OCI-LY1 (cell line): ENCODE measurements around the gene PCDHA13.

Source experiments
- H2AFZ ChIP-seq: fragments of 200-600 bp; sonication (generic), shearing (Covaris generic); 2 replicates; pipeline ENCODE4 v1.6.0; 2014; ENCODE audit warnings: antibody characterized with exemption, mild to moderate bottlenecking, low read length
- H3F3A ChIP-seq: fragments of 200-600 bp; sonication (generic), shearing (Covaris generic); 2 replicates; pipeline ENCODE4 v1.6.0; 2014; ENCODE audit warnings: mild to moderate bottlenecking, antibody characterized with exemption, low read length, moderate library complexity; ENCODE audit not compliant: insufficient read depth
- H3K27ac ChIP-seq: fragments of 200-600 bp; sonication (generic); 2 replicates; pipeline ENCODE4 v1.5.1; 2014; ENCODE audit warnings: low read length, mixed run types, mild to moderate bottlenecking, low read depth; ENCODE audit not compliant: poor library complexity, severe bottlenecking
- H3K27me3 ChIP-seq: fragments of 200-600 bp; sonication (generic); 2 replicates; pipeline ENCODE4 v1.6.0; 2014; ENCODE audit warnings: antibody characterized with exemption, mild to moderate bottlenecking, low read length, moderate library complexity; ENCODE audit not compliant: insufficient read depth
- H3K36me3 ChIP-seq: fragments of 200-600 bp; sonication (generic); 2 replicates; pipeline ENCODE4 v1.6.1; 2014; ENCODE audit warnings: mild to moderate bottlenecking, antibody characterized with exemption, low read length, moderate library complexity, mixed read lengths; ENCODE audit not compliant: insufficient read depth
- H3K4me1 ChIP-seq: fragments of 200-600 bp; sonication (generic); 2 replicates; pipeline ENCODE4 v1.5.1; 2014; ENCODE audit warnings: mild to moderate bottlenecking, low read length, moderate library complexity; ENCODE audit not compliant: insufficient read depth, severe bottlenecking
- H3K4me2 ChIP-seq: fragments of 200-600 bp; sonication (generic), shearing (Covaris generic); 2 replicates; pipeline ENCODE4 v1.6.1; 2014; ENCODE audit warnings: low read length
- H3K4me3 ChIP-seq: fragments of 200-600 bp; sonication (generic); 2 replicates; pipeline ENCODE4 v1.5.1; 2014; ENCODE audit warnings: low read length, low read depth, mild to moderate bottlenecking, mixed read lengths; ENCODE audit not compliant: poor library complexity, severe bottlenecking
- H3K79me2 ChIP-seq: fragments of 200-600 bp; shearing (Covaris generic); 2 replicates; pipeline ENCODE4 v1.6.1; 2016; ENCODE audit warnings: mixed run types, low read length, mixed read lengths; ENCODE audit not compliant: insufficient read depth
- H3K9ac ChIP-seq: fragments of 200-600 bp; sonication (generic), shearing (Covaris generic); 2 replicates; pipeline ENCODE4 v1.6.1; 2014; ENCODE audit warnings: mild to moderate bottlenecking, low read length, mixed read lengths
- H3K9me2 ChIP-seq: fragments of 200-600 bp; sonication (generic), shearing (Covaris generic); 2 replicates; pipeline ENCODE4 v1.6.1; 2014; ENCODE audit warnings: low read depth, mild to moderate bottlenecking, low read length, mixed read lengths
- H3K9me3 ChIP-seq: fragments of 200-600 bp; shearing (Covaris generic); 2 replicates; pipeline ENCODE4 v1.6.1; 2014; ENCODE audit warnings: low read length, mixed read lengths
- H4K20me1 ChIP-seq: fragments of 200-600 bp; sonication (generic), shearing (Covaris generic); 2 replicates; pipeline ENCODE4 v1.6.0; 2016; ENCODE audit warnings: mild to moderate bottlenecking, low read length; ENCODE audit not compliant: insufficient read depth
- EZH2 ChIP-seq: fragments of 200-600 bp; sonication (generic), shearing (Covaris generic); IDR thresholded peaks from 2 replicates; pipeline ENCODE4 v1.8.0; 2017; ENCODE audit warnings: borderline replicate concordance, mixed run types, mild to moderate bottlenecking, antibody characterized with exemption, low read length, moderate library complexity, mixed read lengths
- TF ChIP-seq, protein P1 (sequence below): fragments of 200-600 bp; sonication (generic), shearing (Covaris generic); IDR thresholded peaks from 2 replicates; pipeline ENCODE4 v1.5.1; 2017; ENCODE audit warnings: mild to moderate bottlenecking, antibody characterized with exemption, low read length, moderate library complexity, mixed read lengths

Gene PCDHA13

DNA sequence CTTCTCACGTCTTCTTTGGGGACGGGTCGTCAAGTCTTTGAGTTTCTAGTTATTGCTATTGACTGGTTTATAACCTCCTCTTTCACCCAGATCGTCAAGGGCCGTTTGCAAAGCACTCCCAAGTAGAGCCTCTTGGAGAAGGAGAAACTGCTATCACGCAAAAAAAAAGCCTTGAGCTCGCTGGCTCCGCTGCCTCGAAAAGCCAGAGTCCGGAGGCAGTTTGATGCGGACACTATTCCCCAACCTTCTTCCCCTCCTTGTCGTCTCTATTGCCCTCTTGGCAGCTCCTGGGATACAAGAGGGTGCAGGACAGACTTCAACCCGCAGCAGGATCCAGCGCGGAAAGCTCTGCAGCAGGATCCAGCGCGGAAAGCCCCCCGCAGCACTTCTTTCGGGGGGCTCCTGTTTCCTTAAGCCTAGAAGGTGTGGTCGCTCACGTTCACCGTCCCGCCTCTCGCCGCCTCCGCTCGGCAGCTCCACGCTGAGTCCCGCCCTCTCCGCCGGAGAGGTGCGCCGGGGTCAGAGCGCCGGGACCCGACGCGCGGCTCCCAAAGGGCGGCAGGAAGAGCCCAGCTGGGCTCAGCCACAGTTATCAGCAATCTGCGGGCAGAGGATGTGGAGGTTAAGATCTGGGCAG lies 44.0 kb downstream of the PCDHA13 start, which contains the start of gene PCDHAC1:
Gene PCDHAC1, plus strand, starts transcription at position 494 of the 637 bp plus-strand sequence. CDS start 594 bp downstream, outside the sequence.
- Histone ChIP-seq H3K27me3 (no peaks in the 10 kb centered on the region), H4K20me1 (no peaks in the 10 kb centered on the region), H3K9me2 (no peaks in the 10 kb centered on the region), H3K9me3 (no peaks in the 10 kb centered on the region), H3K79me2 (no peaks in the 10 kb centered on the region), H3K36me3 (no peaks in the 10 kb centered on the region), H3K4me1 (no peaks in the 10 kb centered on the region), H3K9ac (no peak within 1 kb of the TSS), H3K27ac (no peak within 1 kb of the TSS), H2AFZ (no peak within 1 kb of the TSS), H3K4me3 (no peak within 1 kb of the TSS), H3F3A (no peaks in the 10 kb centered on the region), H3K4me2 (no peak within 1 kb of the TSS)
- TF ChIP-seq, protein P1, sequence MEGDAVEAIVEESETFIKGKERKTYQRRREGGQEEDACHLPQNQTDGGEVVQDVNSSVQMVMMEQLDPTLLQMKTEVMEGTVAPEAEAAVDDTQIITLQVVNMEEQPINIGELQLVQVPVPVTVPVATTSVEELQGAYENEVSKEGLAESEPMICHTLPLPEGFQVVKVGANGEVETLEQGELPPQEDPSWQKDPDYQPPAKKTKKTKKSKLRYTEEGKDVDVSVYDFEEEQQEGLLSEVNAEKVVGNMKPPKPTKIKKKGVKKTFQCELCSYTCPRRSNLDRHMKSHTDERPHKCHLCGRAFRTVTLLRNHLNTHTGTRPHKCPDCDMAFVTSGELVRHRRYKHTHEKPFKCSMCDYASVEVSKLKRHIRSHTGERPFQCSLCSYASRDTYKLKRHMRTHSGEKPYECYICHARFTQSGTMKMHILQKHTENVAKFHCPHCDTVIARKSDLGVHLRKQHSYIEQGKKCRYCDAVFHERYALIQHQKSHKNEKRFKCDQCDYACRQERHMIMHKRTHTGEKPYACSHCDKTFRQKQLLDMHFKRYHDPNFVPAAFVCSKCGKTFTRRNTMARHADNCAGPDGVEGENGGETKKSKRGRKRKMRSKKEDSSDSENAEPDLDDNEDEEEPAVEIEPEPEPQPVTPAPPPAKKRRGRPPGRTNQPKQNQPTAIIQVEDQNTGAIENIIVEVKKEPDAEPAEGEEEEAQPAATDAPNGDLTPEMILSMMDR: no peak
- TF ChIP-seq EZH2: no peak

DNA sequence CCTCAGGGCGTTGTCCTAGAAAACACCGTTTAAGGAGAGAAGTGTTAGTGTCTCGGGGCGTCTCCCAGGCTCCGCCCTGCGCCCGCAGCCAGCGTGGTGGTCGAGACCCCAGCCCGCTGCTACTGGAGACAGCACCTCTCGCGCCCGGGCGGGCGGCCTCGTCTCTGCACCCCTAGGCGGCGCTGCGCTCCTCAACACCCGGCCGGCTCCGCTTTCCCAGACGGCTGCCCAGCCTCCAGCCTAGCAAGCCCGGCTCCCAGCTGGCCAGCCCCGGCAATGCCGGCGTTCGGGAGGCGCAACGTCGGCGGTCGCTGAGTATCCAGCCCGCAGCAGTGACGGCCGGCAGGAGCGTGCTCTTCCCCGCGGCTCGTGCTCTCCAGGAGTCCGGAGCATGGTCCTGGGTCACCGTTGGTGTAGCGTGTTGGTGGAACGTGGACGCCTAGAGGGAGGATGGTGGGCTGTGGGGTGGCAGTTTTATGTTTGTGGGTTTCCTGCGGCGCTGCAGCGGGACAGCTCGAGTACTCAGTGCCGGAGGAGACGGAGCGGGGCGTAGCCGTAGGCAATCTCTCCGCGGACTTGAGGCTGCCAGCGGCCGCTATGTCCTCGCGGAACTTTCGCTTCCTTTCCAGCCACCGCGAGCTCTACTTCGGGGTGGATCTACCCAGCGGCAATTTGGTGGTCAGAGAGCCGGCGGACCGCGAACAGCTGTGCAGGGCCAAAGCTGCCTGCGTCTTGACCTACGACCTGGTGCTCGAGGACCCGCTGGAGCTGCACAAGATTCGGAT lies 44.7 kb downstream of the PCDHA13 start:
- H3K79me2 ChIP-seq: no peaks in the 10 kb centered on the region
- no peak overlapping the region for H3K9ac ChIP-seq
- no peaks in the 10 kb centered on the region for H3K9me3 ChIP-seq
- H3K27ac ChIP-seq: no peak overlapping the region
- H3K4me3 ChIP-seq: no peak overlapping the region
- H3K4me2 ChIP-seq: no peak overlapping the region
- H3K4me1 ChIP-seq: no peaks in the 10 kb centered on the region
- H3K9me2 ChIP-seq: no peaks in the 10 kb centered on the region
- no peaks in the 10 kb centered on the region for H3K27me3 ChIP-seq
- TF ChIP-seq EZH2: no peak
- TF ChIP-seq, protein P1: no peak
- H4K20me1 ChIP-seq: no peaks in the 10 kb centered on the region
- H2AFZ ChIP-seq: no peak overlapping the region
- H3F3A ChIP-seq: no peaks in the 10 kb centered on the region
- no peaks in the 10 kb centered on the region for H3K36me3 ChIP-seq

DNA sequence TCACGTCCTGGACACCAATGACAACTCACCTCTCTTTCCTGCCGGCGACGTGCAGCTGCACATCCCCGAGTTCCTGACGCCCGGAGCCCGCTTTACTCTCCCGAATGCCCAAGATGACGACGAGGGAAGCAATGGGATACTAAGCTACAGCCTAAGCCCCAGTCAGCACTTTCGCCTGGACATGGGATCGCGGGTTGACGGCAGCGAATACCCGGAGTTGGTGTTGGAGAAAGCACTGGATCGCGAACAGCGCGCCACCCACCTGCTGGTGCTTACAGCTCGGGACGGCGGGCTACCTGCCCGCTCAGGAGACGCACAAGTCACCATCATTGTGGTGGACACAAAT lies 45.3 kb downstream of the PCDHA13 start:
- Histone ChIP-seq H3K9me3 (no peaks in the 10 kb centered on the region), H3K4me1 (no peaks in the 10 kb centered on the region), H3K4me3 (no peak overlapping the region), H3K79me2 (no peaks in the 10 kb centered on the region), H3K27me3 (no peaks in the 10 kb centered on the region), H2AFZ (no peak overlapping the region), H3K9ac (no peak overlapping the region), H3K9me2 (no peaks in the 10 kb centered on the region), H4K20me1 (no peaks in the 10 kb centered on the region), H3K36me3 (no peaks in the 10 kb centered on the region), H3K4me2 (no peak overlapping the region), H3K27ac (no peak overlapping the region), H3F3A (no peaks in the 10 kb centered on the region)
- no peak for TF ChIP-seq EZH2
- TF ChIP-seq, protein P1: no peak
